ENCODE data around the gene RNF220. TPM values are rescaled to one million over a fixed set of nuclear protein-coding genes. Genes with fewer than 3 reads are reported as not detected.

Gene RNF220
- total RNA-seq, 4 donors from 2014 or later = 112 to 134 (median 132) TPM

DNA sequence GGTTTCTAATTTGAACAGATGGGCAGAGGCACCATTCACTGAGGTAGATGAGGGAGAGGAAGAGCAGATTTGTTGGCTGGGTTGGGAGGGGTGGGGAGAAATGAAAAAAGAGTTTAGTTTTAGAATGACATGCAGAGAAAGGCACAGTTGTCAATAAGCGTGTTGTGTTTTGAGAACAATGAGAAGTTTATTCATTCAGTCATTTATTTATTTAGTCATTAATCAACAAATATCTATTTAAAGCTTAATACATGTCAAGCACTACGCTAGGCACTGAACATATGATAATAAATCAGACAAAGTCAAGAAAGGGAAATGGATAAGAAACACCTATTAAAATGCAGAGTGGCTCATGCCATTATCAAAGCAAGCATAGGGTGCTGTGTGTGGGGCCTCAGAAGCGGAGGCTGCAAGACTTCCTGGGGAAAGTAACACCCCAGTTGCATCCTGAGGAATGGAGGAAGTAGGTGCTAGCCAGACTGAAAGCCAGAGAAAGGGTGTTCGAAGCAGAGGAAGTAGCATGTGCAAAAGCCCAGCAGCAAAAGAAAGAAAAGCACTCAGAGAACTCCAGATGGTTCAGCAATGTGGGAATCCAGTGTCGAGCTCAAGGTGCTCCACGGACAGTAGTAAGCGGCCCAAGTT, 114.1 kb downstream of the RNF220 start:
- no peaks in the 10 kb centered on the region for H3K4me1 ChIP-seq
- WGBS, 2 donors (ENCODE audit: low coverage in 1 of 2) = 62 to 70% methylated on average over 3 to 7 of the region's 7 CpGs
- ATAC-seq = no peak
- H3K27me3 ChIP-seq = peaks cover 37% of the 10 kb centered on the region
- H3K9me3 ChIP-seq = no peaks in the 10 kb centered on the region
- TF ChIP-seq POLR2A (IDR thresholded peaks at IDR 0.05) (no peak), EP300 (IDR thresholded peaks at IDR 0.05) (no peak), POLR2AphosphoS5 (IDR thresholded peaks at IDR 0.05) (no peak)
- TF ChIP-seq, protein P1, sequence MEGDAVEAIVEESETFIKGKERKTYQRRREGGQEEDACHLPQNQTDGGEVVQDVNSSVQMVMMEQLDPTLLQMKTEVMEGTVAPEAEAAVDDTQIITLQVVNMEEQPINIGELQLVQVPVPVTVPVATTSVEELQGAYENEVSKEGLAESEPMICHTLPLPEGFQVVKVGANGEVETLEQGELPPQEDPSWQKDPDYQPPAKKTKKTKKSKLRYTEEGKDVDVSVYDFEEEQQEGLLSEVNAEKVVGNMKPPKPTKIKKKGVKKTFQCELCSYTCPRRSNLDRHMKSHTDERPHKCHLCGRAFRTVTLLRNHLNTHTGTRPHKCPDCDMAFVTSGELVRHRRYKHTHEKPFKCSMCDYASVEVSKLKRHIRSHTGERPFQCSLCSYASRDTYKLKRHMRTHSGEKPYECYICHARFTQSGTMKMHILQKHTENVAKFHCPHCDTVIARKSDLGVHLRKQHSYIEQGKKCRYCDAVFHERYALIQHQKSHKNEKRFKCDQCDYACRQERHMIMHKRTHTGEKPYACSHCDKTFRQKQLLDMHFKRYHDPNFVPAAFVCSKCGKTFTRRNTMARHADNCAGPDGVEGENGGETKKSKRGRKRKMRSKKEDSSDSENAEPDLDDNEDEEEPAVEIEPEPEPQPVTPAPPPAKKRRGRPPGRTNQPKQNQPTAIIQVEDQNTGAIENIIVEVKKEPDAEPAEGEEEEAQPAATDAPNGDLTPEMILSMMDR (IDR thresholded peaks at IDR 0.05) = no peak
- H3K36me3 ChIP-seq = no peaks in the 10 kb centered on the region
- H3K27ac ChIP-seq = no peak overlapping the region
- no peak overlapping the region for H3K4me3 ChIP-seq

DNA sequence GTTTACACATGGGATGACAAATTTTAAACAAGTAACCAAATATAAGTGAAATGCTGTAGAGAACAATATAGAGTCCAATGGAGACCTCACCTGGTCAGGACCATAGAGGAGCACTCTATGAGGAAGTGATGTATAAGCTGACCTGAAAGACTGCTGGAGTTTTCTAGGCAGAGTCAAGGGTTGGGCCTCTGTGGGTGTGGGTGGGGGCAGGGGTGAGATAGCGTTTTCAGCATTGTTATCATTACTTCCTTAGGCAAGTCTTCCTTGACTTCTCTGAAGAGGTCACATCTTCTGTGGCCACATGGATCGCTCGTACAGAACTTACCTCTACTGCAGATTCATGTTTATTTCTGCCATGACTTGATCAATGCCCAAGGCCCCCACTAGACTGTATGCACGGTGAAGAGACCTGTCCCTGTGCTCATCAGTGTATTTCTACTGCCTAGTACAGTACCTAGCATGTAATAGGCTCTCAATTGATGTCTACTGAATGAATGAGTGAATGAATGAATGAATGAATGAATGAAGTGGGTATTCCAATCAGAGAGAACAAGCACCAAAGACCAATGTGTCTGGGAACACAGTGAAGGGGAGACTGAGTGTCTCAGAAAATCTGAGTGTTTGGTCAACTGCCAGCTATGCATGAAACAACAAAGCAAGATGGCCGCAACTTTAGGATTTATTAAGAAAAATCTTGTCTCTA, 116.5 kb downstream of the RNF220 start:
- no peak for ATAC-seq
- Histone ChIP-seq H3K27ac (no peak overlapping the region), H3K27me3 (peaks cover 39% of the 10 kb centered on the region), H3K36me3 (no peaks in the 10 kb centered on the region), H3K9me3 (no peaks in the 10 kb centered on the region), H3K4me3 (no peak overlapping the region), H3K4me1 (no peaks in the 10 kb centered on the region)
- TF ChIP-seq, protein P1 (IDR thresholded peaks at IDR 0.05) = no peak
- no peak for TF ChIP-seq POLR2A (IDR thresholded peaks at IDR 0.05)
- no peak for TF ChIP-seq POLR2AphosphoS5 (IDR thresholded peaks at IDR 0.05)
- TF ChIP-seq EP300 (IDR thresholded peaks at IDR 0.05) = no peak
- 73 to 76% methylated on average over 5 of the region's 5 CpGs for WGBS, 2 donors (ENCODE audit: low coverage in 1 of 2)

DNA sequence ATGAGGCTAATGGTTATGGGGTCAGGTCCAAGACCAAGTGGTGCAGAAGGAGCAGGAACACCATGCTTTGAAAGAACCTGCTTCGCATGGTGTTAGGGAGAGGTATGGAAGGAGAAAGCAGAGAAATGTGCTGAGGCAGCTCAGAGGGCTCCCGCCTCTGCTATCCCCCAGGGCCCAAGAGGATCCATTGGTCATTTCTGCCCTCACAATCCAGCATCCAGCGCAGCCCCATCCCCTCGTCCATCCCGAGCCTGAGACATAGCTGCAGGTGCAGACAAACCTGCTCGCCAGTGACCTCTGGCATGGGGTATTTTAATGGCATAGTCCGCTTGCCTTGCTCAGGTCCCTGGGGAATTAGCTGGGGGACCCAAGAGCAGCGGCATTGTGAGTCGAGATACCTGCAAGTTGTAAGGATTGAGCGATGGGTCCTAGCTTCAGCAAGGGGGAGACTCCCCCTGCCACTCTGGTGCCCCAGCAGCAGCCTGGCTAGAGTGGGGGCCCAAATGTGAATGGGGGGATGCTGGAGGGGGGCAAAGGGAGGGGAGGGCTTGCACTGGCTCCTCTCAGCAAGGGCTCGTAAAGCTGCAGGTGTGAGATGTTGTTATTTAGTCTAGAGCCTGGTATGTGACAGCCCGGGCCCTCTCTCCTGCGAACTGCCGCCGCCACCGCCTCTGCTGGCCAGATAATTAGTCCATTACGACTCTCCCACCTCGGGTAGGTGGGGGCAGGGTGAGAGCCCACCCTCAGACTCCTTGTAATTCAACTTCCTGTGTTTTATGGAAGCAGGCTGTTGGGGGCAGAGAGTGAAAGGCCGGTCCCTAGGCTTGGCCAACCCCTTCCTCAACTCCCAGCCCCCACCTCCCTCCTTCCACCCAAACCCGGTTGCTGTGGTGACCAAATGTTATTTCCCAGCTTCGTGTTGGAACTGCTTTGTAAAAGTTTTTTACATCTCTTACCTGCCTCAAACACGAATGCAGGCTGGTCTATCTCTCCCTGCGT, 118.8 kb downstream of the RNF220 start:
- Histone ChIP-seq H3K4me3 (no peak overlapping the region), H3K36me3 (no peaks in the 10 kb centered on the region)
- ATAC-seq = no peak

DNA sequence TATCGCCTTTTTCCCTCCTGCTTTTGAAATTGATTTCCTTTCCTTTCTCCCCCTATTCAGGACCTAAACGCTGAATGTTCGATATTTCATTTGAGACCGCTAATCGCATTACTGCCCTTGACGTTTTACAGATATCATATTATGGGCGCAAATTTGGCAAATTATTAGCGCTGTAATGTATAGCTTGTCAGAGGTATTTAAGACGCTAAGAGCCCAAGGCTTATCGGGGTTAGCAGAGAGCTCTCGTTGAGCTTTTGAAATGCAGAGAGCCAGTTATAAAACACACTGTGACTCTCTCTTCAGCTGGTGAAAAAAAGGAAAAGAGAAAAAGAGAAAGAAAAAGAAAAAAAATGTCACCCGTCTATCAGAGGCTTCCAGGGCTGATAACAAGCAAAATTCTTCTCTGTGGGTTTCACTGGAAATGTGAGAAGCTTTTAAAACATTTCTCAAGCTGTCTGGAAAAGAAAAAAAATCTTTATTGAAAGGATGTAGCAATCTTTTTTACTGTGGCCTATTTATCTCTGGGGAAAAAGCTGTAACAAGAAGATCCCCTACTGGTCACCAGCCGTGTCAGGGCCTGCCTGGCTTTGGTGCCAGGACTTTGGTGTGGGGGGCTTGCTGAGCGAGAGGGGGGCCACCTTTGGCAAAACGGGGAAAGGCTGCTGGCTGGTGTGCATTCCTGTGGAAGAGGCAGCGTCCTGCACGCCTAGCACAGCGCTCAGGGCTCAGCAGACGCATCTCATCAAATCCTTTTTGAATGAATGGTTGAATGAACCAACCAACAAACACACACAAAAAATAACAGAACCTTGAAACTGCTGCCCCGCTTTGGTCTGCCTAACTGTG, 119.8 kb downstream of the RNF220 start:
- Histone ChIP-seq H3K9me3 (no peaks in the 10 kb centered on the region), H3K27me3 (peaks cover 34% of the 10 kb centered on the region), H3K4me1 (no peaks in the 10 kb centered on the region), H3K36me3 (no peaks in the 10 kb centered on the region), H3K27ac (no peak overlapping the region), H3K4me3 (no peak overlapping the region)
- TF ChIP-seq POLR2AphosphoS5 (IDR thresholded peaks at IDR 0.05) (no peak), EP300 (IDR thresholded peaks at IDR 0.05) (no peak), POLR2A (IDR thresholded peaks at IDR 0.05) (no peak)
- TF ChIP-seq, protein P1 (IDR thresholded peaks at IDR 0.05) = no peak
- ATAC-seq = no peak
- WGBS, 2 donors (ENCODE audit: low coverage in 1 of 2) = 31 to 39% methylated on average over 12 to 19 of the region's 20 CpGs

More for the DNA sequence above, 118.8 kb downstream of the RNF220 start:
- no peak for TF ChIP-seq POLR2AphosphoS5 (IDR thresholded peaks at IDR 0.05)
- no peak for TF ChIP-seq EP300 (IDR thresholded peaks at IDR 0.05)
- TF ChIP-seq, protein P1 (IDR thresholded peaks at IDR 0.05) = no peak
- no peak for TF ChIP-seq POLR2A (IDR thresholded peaks at IDR 0.05)
- Histone ChIP-seq H3K27me3 (peaks cover 35% of the 10 kb centered on the region), H3K9me3 (no peaks in the 10 kb centered on the region), H3K4me1 (no peaks in the 10 kb centered on the region), H3K27ac (no peak overlapping the region)
- WGBS, 2 donors (ENCODE audit: low coverage in 1 of 2) = 37 to 60% methylated on average over 5 to 6 of the region's 23 CpGs
